OCI-LY1 (cell line): Measurements from ENCODE around the gene MRPS12.
A peak's percentile ranks its signal among the peaks of the same experiment; 100 is the strongest.

Experiments used
- H2AFZ ChIP-seq: fragments of 200-600 bp; sonication (generic), shearing (Covaris generic); 2 replicates; pipeline ENCODE4 v1.6.0; 2014; ENCODE audit warnings: antibody characterized with exemption, mild to moderate bottlenecking, low read length
- H3F3A ChIP-seq: fragments of 200-600 bp; sonication (generic), shearing (Covaris generic); 2 replicates; pipeline ENCODE4 v1.6.0; 2014; ENCODE audit warnings: mild to moderate bottlenecking, antibody characterized with exemption, low read length, moderate library complexity; ENCODE audit not compliant: insufficient read depth
- H3K27ac ChIP-seq: fragments of 200-600 bp; sonication (generic); 2 replicates; pipeline ENCODE4 v1.5.1; 2014; ENCODE audit warnings: low read length, mixed run types, mild to moderate bottlenecking, low read depth; ENCODE audit not compliant: poor library complexity, severe bottlenecking
- H3K27me3 ChIP-seq: fragments of 200-600 bp; sonication (generic); 2 replicates; pipeline ENCODE4 v1.6.0; 2014; ENCODE audit warnings: antibody characterized with exemption, mild to moderate bottlenecking, low read length, moderate library complexity; ENCODE audit not compliant: insufficient read depth
- H3K36me3 ChIP-seq: fragments of 200-600 bp; sonication (generic); 2 replicates; pipeline ENCODE4 v1.6.1; 2014; ENCODE audit warnings: mild to moderate bottlenecking, antibody characterized with exemption, low read length, moderate library complexity, mixed read lengths; ENCODE audit not compliant: insufficient read depth
- H3K4me1 ChIP-seq: fragments of 200-600 bp; sonication (generic); 2 replicates; pipeline ENCODE4 v1.5.1; 2014; ENCODE audit warnings: mild to moderate bottlenecking, low read length, moderate library complexity; ENCODE audit not compliant: insufficient read depth, severe bottlenecking
- H3K4me2 ChIP-seq: fragments of 200-600 bp; sonication (generic), shearing (Covaris generic); 2 replicates; pipeline ENCODE4 v1.6.1; 2014; ENCODE audit warnings: low read length
- H3K4me3 ChIP-seq: fragments of 200-600 bp; sonication (generic); 2 replicates; pipeline ENCODE4 v1.5.1; 2014; ENCODE audit warnings: low read length, low read depth, mild to moderate bottlenecking, mixed read lengths; ENCODE audit not compliant: poor library complexity, severe bottlenecking
- H3K79me2 ChIP-seq: fragments of 200-600 bp; shearing (Covaris generic); 2 replicates; pipeline ENCODE4 v1.6.1; 2016; ENCODE audit warnings: mixed run types, low read length, mixed read lengths; ENCODE audit not compliant: insufficient read depth
- H3K9ac ChIP-seq: fragments of 200-600 bp; sonication (generic), shearing (Covaris generic); 2 replicates; pipeline ENCODE4 v1.6.1; 2014; ENCODE audit warnings: mild to moderate bottlenecking, low read length, mixed read lengths
- H3K9me2 ChIP-seq: fragments of 200-600 bp; sonication (generic), shearing (Covaris generic); 2 replicates; pipeline ENCODE4 v1.6.1; 2014; ENCODE audit warnings: low read depth, mild to moderate bottlenecking, low read length, mixed read lengths
- H3K9me3 ChIP-seq: fragments of 200-600 bp; shearing (Covaris generic); 2 replicates; pipeline ENCODE4 v1.6.1; 2014; ENCODE audit warnings: low read length, mixed read lengths
- H4K20me1 ChIP-seq: fragments of 200-600 bp; sonication (generic), shearing (Covaris generic); 2 replicates; pipeline ENCODE4 v1.6.0; 2016; ENCODE audit warnings: mild to moderate bottlenecking, low read length; ENCODE audit not compliant: insufficient read depth
- EZH2 ChIP-seq: fragments of 200-600 bp; sonication (generic), shearing (Covaris generic); IDR thresholded peaks from 2 replicates; pipeline ENCODE4 v1.8.0; 2017; ENCODE audit warnings: borderline replicate concordance, mixed run types, mild to moderate bottlenecking, antibody characterized with exemption, low read length, moderate library complexity, mixed read lengths
- TF ChIP-seq, protein P1 (sequence below): fragments of 200-600 bp; sonication (generic), shearing (Covaris generic); IDR thresholded peaks from 2 replicates; pipeline ENCODE4 v1.5.1; 2017; ENCODE audit warnings: mild to moderate bottlenecking, antibody characterized with exemption, low read length, moderate library complexity, mixed read lengths

Gene MRPS12

DNA sequence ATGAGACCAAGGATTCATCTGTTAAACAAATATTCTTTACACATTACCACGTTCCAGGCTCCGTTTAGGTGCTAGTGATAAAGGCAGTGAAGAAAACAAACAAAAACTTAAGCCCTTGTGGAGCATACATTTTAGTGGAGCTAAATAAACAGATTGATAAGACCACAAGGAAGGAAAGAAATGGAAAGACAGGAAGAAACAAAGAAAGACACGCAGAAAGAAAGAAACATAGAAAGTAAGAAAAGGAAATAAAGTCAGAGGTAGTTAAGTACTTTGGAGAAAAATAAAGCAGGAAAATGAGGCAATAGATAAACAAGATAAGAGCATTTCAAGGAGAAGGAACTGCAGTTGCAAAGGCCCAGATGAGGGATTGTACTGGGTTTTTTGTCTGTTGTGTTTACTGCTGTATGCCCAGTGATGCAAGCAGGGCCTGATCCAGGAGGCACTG, 30.0 kb upstream of the MRPS12 start:
- no peak for TF ChIP-seq EZH2
- TF ChIP-seq, protein P1, sequence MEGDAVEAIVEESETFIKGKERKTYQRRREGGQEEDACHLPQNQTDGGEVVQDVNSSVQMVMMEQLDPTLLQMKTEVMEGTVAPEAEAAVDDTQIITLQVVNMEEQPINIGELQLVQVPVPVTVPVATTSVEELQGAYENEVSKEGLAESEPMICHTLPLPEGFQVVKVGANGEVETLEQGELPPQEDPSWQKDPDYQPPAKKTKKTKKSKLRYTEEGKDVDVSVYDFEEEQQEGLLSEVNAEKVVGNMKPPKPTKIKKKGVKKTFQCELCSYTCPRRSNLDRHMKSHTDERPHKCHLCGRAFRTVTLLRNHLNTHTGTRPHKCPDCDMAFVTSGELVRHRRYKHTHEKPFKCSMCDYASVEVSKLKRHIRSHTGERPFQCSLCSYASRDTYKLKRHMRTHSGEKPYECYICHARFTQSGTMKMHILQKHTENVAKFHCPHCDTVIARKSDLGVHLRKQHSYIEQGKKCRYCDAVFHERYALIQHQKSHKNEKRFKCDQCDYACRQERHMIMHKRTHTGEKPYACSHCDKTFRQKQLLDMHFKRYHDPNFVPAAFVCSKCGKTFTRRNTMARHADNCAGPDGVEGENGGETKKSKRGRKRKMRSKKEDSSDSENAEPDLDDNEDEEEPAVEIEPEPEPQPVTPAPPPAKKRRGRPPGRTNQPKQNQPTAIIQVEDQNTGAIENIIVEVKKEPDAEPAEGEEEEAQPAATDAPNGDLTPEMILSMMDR, result no peak
- H3K9me2 ChIP-seq, result no peaks in the 10 kb centered on the region
- peaks cover 23% of the 10 kb centered on the region for H3K36me3 ChIP-seq
- H3K27me3 ChIP-seq, result no peaks in the 10 kb centered on the region
- H3K27ac ChIP-seq, result peak overlapping the region; percentile 8
- peak overlapping the region; percentile 75 for H3K9ac ChIP-seq
- H4K20me1 ChIP-seq, result no peaks in the 10 kb centered on the region
- H3F3A ChIP-seq, result no peaks in the 10 kb centered on the region
- H3K79me2 ChIP-seq, result peaks cover 16% of the 10 kb centered on the region
- peak overlapping the region; percentile 67 for H3K4me3 ChIP-seq
- H2AFZ ChIP-seq, result no peak overlapping the region
- no peaks in the 10 kb centered on the region for H3K9me3 ChIP-seq
- peaks cover 24% of the 10 kb centered on the region for H3K4me1 ChIP-seq
- H3K4me2 ChIP-seq, result peak overlapping the region; percentile 82

GRCh38 chr19:38901683-38902082, 29.1 kb upstream of the MRPS12 start:
- H3K9ac ChIP-seq, result no peak overlapping the region
- H3K9me2 ChIP-seq, result no peaks in the 10 kb centered on the region
- H3K27me3 ChIP-seq, result no peaks in the 10 kb centered on the region
- no peak overlapping the region for H2AFZ ChIP-seq
- no peaks in the 10 kb centered on the region for H3K9me3 ChIP-seq
- no peak for TF ChIP-seq EZH2
- TF ChIP-seq, protein P1, result no peak
- H3K4me3 ChIP-seq, result no peak overlapping the region
- no peaks in the 10 kb centered on the region for H4K20me1 ChIP-seq
- H3K4me1 ChIP-seq, result peaks cover 24% of the 10 kb centered on the region
- no peaks in the 10 kb centered on the region for H3F3A ChIP-seq
- H3K79me2 ChIP-seq, result peaks cover 16% of the 10 kb centered on the region
- no peak overlapping the region for H3K27ac ChIP-seq
- H3K4me2 ChIP-seq, result no peak overlapping the region
- H3K36me3 ChIP-seq, result peaks cover 28% of the 10 kb centered on the region

GRCh38 chr19:38904581-38905539, 25.9 kb upstream of the MRPS12 start:
- H3K9me3 ChIP-seq, result no peaks in the 10 kb centered on the region
- H4K20me1 ChIP-seq, result no peaks in the 10 kb centered on the region
- H3K9me2 ChIP-seq, result no peaks in the 10 kb centered on the region
- no peak overlapping the region for H3K9ac ChIP-seq
- TF ChIP-seq, protein P1, result no peak
- TF ChIP-seq EZH2, result no peak
- H3K4me3 ChIP-seq, result no peak overlapping the region
- no peaks in the 10 kb centered on the region for H3F3A ChIP-seq
- no peak overlapping the region for H3K4me2 ChIP-seq
- H2AFZ ChIP-seq, result no peak overlapping the region
- peaks cover 7% of the 10 kb centered on the region for H3K4me1 ChIP-seq
- H3K27me3 ChIP-seq, result no peaks in the 10 kb centered on the region
- H3K27ac ChIP-seq, result no peak overlapping the region
- peaks cover 51% of the 10 kb centered on the region for H3K36me3 ChIP-seq
- H3K79me2 ChIP-seq, result peaks cover 16% of the 10 kb centered on the region
